SK-N-MC (cell line): ENCODE measurements around the gene FOXC2.

Experiments used
- EZH2 ChIP-seq: fragments of 200-600 bp; sonication (generic); IDR thresholded peaks from one replicate; pipeline ENCODE4 v1.6.1; 2017; ENCODE audit warnings: antibody characterized with exemption
- FOXP2 ChIP-seq: optimal IDR thresholded peaks from 2 replicates; pipeline ENCODE3; 2011; ENCODE audit warnings: mild to moderate bottlenecking, moderate library complexity; ENCODE audit not compliant: insufficient read depth; ENCODE audit errors: extremely low read length, control extremely low read depth
- POLR2AphosphoS5 ChIP-seq: IDR thresholded peaks from 2 replicates; pipeline ENCODE4 v1.6.1; 2012; ENCODE audit warnings: mild to moderate bottlenecking, low read depth, low read length, borderline replicate concordance

GRCh38 chr16:86608301-86608747, 41.7 kb downstream of the FOXC2 start:
- no peak for TF ChIP-seq POLR2AphosphoS5
- TF ChIP-seq EZH2 = no peak
- TF ChIP-seq FOXP2 = no peak
